GM12873 (cell line): ENCODE measurements around the gene P2RX1.

Experiments
- TF ChIP-seq, protein P1 (sequence below): IDR thresholded peaks from 2 replicates; pipeline ENCODE4 v1.5.1; 2012; ENCODE audit warnings: low read depth, mild to moderate bottlenecking, moderate library complexity, low read length, control low read depth; ENCODE audit not compliant: insufficient read depth; ENCODE audit errors: missing control alignments

Gene P2RX1

DNA sequence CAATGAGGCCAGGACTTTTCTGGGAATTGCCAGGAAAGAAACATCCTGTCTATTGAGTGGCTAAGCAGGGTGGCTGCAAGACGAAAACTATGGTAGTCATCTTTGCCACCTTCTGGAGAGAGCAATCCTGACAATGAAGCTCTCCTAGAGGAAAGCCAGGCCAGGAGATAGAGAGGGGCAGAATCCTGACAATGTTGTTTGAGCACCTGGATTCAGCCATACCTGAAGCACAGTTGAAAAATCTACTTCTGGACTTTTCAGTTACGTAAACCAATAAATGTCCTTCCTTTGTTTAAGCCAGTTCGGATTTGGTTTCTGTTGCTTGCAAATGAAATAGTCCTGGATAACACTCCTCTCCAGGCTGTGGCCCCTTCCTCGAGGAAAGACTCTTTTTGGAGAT lies 9.4 kb downstream of the P2RX1 start:
- TF ChIP-seq, protein P1, sequence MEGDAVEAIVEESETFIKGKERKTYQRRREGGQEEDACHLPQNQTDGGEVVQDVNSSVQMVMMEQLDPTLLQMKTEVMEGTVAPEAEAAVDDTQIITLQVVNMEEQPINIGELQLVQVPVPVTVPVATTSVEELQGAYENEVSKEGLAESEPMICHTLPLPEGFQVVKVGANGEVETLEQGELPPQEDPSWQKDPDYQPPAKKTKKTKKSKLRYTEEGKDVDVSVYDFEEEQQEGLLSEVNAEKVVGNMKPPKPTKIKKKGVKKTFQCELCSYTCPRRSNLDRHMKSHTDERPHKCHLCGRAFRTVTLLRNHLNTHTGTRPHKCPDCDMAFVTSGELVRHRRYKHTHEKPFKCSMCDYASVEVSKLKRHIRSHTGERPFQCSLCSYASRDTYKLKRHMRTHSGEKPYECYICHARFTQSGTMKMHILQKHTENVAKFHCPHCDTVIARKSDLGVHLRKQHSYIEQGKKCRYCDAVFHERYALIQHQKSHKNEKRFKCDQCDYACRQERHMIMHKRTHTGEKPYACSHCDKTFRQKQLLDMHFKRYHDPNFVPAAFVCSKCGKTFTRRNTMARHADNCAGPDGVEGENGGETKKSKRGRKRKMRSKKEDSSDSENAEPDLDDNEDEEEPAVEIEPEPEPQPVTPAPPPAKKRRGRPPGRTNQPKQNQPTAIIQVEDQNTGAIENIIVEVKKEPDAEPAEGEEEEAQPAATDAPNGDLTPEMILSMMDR: no peak

DNA sequence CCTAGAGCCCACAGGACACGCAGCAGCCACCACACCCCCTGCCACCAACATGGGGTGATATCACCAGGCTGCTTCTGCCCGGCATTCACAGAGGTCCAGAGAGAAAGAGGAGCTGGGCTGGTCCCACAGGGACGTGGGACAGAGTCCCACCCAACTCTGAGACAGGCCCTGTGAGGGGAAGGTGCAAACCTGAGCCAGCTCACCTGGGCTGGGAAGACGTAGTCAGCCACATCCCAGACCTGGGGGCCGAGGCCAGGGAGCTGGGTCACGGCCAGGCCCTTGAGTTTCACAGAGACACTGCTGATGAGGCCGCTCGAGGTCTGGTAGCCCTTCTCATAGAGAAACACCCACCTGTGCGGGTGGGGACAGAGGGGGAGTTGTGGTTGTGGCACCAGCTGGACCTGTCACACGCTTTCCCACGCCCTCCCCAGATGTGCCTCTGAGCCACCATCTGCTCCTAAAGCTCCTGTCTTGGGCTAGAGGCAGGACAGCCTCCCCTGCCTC lies 11.2 kb downstream of the P2RX1 start:
- TF ChIP-seq, protein P1: no peak

DNA sequence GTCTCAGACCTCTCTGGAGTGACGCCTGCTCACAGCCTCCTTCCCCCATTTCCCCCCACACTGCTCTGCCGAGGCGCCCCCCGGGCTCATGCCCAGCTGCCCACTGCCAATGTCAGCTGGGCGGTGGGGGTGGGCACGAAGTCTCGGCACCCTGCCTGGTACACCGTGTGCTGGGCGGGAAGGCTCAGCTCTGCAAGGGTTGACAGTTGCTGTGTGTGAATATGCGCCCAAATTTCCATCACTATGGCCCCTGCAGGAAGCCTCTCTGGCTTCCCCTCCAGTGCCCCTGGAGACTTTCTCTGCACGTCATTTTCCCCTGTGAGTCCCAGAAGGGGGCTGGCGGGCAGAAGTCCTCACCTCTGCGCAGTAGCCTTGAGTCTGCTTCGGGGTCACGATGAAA lies 11.8 kb downstream of the P2RX1 start:
- TF ChIP-seq, protein P1: no peak

DNA sequence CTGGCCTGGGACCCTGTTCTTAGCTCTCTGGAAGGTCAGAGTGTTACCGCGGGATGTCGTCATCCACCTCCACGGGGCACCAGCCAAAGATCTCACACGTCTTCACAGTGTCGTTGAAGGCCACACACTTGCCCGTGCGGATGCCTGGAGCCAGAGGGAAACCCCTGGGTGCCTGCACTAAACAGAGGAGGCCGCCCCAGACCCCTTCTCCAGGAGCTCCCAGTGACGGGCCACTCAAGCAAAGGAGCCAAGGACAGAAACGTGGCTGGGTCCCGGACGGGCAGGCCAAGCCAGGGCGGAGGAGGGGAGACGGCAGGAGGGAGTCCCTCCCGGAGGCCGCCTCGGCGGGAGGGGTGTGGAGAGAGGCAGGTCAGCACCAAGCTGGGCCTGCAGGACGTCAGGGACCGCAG lies 12.4 kb downstream of the P2RX1 start:
- TF ChIP-seq, protein P1: no peak

DNA sequence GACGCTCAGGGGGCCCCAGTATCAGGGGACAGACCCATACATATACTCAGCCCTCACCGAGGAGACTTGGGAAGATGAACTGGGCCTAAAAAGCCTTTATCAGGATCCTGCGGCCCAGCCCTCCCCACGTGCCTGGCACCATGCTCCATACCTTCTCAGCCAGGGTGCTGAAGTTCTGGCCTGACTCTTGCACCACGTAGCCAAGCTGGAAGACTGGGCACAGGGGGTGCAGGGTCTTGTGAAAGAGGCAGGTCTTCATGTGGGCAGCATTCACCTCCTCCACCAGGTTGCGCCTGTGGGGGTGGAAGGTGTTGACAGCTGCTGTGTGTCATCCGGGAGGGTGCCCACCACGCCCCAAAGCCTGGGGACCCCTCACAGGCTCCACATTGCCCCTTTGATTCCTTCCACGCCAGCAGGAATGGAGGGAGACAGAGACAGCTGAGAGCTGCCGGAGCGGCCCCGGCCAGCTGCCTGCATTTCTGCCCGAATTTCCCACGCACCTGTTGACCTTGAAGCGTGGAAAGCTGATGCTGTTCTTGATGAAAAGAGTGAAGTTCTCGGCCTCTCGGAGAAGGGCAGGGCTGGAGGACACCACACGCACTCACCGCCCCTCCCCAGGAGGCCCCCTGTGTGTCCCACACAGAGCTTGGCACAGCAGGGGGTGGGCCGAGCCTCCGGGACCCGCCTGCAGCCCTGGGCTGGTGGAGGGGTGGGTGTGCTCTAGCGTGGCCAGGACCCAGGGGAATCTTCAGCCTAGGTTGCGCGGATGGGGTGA lies 13.0 kb downstream of the P2RX1 start:
- TF ChIP-seq, protein P1: no peak

DNA sequence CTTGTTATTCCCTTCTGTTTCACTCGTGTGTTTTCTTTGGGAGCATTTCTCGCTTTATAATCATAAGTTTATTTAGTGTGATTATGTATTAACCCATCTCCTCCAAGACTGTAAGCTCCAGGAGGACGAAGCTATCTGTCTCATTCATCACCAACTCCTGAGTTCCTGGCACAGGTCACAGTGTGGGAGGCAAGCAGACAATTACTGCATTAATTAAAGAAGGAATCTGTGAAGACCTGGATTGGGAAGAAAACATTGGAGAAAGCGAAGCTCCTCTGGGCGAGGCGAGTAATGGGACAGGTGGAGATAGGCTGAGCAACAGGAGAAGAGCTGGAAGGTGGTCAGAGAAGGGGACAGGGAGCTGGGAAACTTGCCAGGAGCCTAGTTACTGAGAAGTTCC lies 15.6 kb downstream of the P2RX1 start:
- TF ChIP-seq, protein P1: no peak

DNA sequence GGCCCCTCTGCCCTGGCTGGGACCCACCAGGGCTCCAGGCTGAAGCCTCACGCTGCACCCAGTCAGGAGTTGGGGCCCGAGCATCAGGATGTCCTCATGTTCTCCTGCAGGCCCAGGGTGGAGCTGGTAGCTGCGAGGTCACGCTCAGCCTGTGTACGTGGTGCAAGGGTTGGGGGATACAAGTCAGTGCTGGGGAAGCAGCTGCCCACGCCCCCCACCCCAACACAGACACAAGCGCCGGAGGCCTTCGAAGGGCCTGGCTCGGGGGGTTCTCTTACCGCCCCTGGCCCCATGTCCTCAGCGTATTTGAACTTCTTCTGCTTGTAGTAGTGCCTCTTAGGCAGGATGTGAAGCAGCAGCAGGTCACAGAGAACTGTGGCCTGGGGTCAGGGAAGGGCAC lies 18.5 kb downstream of the P2RX1 start:
- TF ChIP-seq, protein P1: no peak
